NCI-H2081 treated with DMSO at 0.1 percent for 48 hours (cell line): ENCODE data around the gene ZDHHC9.

ENCODE experiments used
- DNase-seq: peaks from one replicate; lab custom pipeline; 2025; lab: John Stamatoyannopoulos, UW

ZDHHC9 gene

DNA sequence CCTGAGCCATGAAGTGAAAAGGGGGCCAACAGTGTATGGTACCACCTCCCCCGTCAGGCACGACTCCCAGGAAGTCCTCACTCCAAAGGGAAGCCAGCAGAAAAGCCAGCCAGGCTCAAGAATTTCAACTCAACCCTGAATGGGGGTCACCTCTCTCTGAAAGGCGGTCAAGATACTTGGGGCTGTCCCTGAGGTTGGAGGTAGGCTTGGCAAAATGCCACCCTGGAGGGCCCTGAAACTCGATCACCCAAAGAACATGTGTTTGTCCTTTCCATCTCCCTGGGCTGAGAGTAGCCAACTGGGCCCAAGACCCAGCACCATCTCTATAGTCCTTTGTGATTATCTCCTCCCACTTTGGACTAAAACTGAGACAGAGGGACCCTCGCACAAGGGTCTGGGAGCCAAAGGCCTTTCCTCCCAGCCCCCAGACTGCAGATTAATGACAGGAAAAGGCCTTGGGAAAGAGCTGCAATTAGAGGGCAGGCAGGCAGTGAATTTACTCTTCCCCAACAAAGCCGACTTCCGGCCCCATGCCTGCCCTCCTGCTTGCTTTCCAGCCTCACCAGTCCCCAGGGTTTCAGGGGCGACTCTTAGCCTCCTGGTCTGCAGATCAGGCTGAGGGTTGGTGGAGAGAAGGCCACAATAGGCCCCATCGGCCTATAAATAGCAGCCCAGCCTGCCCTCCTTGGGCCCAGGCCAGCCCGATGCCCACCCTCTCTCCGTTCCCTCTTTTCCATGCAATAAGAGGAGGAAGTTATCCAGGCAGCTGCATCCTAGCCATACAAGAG is 58.3 kb downstream of the ZDHHC9 start:
- no peak for DNase-seq

DNA sequence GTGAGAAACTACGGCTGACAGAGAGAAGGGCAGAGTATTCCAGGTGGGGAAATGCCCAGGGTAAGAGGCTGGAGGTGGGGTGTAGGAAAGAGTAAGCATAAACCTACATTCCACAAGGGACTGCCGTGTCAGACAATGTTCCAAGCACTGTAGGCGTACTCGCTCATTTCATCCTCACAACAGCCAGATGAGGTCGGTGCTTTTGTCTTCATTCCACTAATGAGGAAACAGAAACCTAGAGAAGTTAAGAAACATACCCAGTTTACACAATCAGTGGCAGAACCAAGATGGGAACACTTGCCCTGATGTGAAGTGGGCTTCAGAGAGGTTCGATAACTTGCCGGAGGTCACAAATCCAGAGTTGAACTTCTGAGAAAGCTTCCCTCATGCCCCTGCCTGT is 59.3 kb downstream of the ZDHHC9 start:
- DNase-seq, result no peak

DNA sequence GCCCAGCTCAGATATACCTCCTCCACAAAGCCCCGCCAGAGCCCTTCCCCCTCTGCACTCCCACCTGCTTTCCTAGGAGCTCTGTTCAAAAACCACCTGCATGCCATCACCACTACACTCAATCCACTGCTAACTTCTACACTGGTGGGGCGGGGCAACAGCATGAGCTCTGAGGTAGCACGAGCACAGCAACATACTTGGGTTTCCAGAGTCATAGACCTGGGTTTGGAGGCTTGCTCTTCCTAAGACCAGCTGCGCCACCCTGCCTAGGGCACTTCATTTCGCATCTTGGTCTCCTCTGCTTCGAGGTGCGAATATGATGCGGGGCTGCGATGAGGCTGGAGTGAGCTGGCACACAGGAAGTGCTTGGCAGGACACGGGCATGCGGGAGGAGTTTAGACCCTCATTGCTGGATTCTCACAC is 60.4 kb downstream of the ZDHHC9 start:
- DNase-seq, result no peak

- DNase-seq, result no peak
These were observed 61.0 kb downstream of the ZDHHC9 start for GRCh38 chrX:129782706-129783105.

- no peak for DNase-seq
These were observed 61.8 kb downstream of the ZDHHC9 start for GRCh38 chrX:129781680-129782495.

- no peak for DNase-seq
These were observed 62.5 kb downstream of the ZDHHC9 start for GRCh38 chrX:129781134-129781672.

DNA sequence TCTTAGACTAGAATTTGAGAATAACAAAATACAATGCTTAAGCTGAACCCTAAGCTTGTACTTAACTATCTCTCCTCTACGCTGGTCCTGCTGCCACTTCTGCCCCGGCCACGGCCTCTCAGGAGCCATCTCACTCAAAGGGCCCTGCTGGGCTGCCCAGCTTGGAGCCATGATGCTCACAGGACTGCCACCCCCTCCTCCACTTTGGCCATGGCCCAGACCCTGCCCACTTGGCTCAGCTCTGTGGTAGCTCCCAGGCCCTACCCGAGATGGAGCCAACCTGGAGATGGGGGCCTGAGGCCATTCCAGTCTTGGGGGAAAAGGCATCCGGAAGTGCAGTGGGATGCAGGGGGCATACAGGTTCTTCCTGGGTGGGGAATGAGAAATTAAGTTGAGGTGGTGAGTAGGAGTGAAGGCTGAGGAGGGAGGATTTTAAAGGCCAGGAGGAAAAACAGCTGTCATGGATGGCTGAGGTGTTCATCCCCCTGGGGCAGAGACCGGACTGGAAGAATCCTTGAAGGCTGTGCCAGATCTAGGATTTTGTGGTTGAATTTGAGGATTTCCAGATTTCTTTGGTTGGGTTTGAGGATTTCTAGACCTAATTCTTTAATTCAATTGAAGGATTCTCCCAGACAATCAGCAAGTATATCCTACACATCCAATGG is 63.1 kb downstream of the ZDHHC9 start:
- DNase-seq, result no peak

- DNase-seq, result no peak
These were observed 63.9 kb downstream of the ZDHHC9 start, which contains the start of gene SASH3 for GRCh38 chrX:129779747-129780146. Gene SASH3, plus strand, starts transcription at chrX:129779949. Its CDS starts 149 bp downstream, at chrX:129780098.

GRCh38 chrX:129779086-129779672 is 64.5 kb downstream of the ZDHHC9 start:
- no peak for DNase-seq

DNA sequence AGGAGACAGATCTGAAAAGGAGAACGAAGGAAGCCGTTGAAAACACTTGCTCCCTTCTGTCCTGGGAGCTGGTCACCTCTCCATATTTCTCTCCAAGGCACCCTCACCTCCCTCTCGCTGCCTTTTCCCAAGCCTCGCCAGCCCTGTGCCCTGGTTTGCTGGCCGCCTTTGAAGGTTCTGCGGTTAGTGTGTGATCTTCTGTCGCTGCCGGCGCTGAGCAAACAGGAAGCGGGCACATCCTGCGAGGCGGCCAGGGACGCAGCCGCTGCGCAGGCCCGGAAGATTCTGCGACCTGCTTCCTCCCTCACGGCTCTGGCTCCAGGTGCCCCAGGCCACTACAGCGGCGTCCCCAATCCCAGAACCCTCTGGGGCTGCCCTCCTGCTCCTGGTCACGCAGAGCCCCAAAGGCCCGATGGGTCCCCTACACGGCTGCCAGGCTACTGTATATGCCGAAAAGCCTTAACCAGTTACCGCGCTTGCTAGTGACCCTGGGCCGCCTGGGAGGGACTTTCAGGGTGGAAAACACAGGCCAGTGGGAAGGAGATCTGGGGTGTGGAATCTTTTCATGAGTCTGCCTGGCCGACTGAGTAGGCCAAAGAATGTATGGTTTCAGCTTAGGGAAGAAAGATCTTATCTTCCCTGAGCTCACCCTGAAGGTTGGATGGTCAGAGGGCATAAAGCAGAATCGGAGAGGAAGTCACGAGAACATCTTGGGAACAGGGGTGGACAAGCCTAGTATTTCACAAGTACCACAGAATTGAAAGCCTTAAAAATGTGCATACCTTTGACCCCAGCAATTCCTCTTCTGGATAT is 66.3 kb downstream of the ZDHHC9 start:
- no peak for DNase-seq

DNA sequence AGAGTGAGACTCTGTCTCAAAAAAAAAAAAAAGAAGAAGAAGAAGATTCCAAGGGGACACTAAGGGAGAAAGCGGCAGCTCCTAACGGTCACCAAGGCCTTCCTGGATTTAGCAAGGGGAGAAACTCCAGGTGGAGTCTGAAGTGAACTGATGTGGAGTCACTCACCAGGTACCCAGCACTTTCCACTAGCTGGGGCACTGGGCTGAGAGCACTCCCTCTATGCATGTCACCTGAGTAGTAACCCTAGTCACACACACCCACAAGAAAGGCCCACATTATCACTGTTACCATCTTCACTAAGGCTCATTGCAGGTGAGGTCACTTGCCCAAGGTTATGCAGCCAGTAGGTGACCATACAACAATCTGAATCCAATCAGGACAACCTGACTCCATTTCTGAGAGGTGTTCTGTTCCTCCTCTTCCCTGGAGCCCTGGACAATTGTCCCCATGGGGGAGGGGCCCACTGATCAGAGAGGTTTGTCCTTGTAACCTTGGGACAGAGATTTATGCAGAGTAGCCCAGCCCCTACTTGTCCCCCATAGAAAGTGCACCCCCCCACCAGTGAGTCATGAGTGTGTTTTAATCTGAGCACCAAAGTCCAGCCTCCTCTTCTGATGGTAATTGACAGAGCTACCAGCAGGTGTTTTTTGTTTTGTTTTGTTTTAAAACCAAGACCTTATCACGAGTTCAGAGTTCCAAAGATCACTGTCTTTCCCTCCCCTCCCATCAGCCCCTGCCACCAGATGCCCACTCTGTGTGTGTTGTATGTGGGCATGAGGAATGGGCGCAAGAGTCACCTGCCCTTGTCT is 69.8 kb downstream of the ZDHHC9 start:
- no peak for DNase-seq

- DNase-seq, result no peak
These were observed 70.8 kb downstream of the ZDHHC9 start for GRCh38 chrX:129772796-129773431.

- no peak for DNase-seq
These were observed 72.3 kb downstream of the ZDHHC9 start for GRCh38 chrX:129771266-129771995.

GRCh38 chrX:129769467-129770154 is 74.1 kb downstream of the ZDHHC9 start:
- DNase-seq, result no peak

GRCh38 chrX:129768586-129769466 is 74.9 kb downstream of the ZDHHC9 start:
- DNase-seq, result no peak

GRCh38 chrX:129768186-129768585 is 75.5 kb downstream of the ZDHHC9 start:
- DNase-seq, result no peak

- DNase-seq, result no peak
These were observed 80.0 kb downstream of the ZDHHC9 start for GRCh38 chrX:129763666-129764065.
